NCI-H2107 (cell line): ENCODE measurements around the gene WRAP73.

Experiments used
- DNase-seq: peaks from one replicate; lab custom pipeline; 2025; lab: John Stamatoyannopoulos, UW

The WRAP73 gene

DNA sequence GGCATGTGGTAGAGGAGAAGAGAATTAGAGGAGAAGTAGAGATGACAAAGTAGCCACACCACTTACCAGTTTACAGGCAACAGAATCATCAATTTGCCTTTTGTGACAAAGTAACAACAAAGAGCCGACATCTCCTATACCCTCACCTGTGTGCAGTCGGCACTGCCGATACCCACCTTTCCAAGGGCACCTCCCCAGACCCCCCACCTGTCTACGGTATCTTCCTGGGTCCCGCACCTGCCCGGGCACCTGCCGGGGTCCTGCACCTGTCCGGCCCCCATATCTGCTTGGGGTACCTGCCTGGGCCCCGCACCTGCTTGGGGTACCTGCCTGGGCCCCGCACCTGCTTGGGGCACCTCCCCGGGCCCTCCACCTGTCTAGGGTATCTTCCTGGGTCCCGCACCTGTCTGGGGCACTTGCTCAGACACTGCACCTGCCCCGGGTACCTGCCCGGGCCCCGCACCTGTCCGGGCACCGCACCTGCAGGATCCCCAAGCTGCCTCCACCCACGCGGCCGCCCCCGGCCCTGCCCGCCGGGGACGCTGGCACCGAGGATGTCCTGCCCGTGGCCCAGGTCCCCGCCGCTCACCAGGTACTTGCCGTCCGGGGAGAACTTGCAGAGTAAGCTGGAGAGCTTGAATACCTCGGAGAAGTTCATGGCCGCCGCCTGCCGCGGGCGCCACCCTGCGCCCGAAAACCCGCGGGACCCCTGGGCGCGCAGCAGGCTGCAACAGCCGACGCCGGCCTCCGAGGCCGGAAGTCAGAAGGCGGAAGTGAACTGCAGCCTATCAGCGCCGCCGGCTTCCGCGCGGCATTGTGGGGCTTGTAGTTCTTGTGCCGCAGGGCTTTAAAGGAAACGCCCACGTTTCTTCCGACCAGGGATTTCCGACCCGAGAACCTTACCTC, at the start of gene WRAP73:
Gene WRAP73 (minus strand): TSS at position 762 of the 906 bp plus-strand sequence. CDS start 104 bp downstream, at position 658.
- peak; percentile 18 for DNase-seq

GRCh38 chr1:3699596-3699995, 49.7 kb upstream of the WRAP73 start:
- no peak for DNase-seq

GRCh38 chr1:3698660-3699408, 48.9 kb upstream of the WRAP73 start:
- DNase-seq: no peak

- DNase-seq: peak; percentile 41
These were observed 47.9 kb upstream of the WRAP73 start for GRCh38 chr1:3697810-3698209.

DNA sequence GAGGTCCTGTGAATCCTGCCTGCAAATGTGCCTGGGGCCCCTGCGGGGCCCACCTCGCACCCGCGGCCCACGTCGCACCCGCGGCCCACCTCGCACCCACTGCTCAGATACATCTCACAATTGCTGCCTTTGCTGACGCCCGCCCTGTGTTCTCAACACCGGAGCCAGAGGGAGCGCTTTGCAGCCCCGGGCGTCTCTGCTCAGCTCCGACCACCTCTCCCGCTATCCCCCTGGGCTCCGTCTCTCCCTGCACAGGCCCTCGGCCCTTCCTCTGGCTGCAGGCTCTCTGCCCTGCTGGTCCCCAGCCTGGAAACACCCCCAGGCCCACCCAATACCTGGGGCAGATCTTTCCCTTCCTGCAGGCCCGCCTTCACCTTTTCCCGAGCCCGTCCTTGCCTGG, 47.2 kb upstream of the WRAP73 start:
- DNase-seq: no peak

DNA sequence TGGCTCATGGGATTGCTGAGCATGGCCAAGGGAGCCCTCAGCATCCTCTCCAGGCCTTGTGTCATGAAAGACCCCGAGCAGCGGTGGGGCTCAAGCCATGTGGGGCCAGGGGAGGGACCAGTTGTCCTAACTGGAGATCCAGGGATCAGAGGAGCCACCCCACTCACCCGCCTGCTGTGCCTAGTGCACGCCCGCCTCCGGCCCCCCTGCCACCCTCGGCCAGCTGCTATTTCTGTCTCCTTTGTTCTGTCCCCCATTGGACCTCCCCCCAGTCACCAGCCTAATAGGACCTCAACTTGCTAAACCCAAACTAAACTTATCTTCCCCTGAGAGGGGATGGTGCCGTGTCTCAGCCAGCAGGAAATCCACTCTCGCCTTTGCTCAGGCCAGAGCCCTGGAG, 46.8 kb upstream of the WRAP73 start:
- DNase-seq: no peak

GRCh38 chr1:3695326-3696217, 45.7 kb upstream of the WRAP73 start:
- DNase-seq: no peak

DNA sequence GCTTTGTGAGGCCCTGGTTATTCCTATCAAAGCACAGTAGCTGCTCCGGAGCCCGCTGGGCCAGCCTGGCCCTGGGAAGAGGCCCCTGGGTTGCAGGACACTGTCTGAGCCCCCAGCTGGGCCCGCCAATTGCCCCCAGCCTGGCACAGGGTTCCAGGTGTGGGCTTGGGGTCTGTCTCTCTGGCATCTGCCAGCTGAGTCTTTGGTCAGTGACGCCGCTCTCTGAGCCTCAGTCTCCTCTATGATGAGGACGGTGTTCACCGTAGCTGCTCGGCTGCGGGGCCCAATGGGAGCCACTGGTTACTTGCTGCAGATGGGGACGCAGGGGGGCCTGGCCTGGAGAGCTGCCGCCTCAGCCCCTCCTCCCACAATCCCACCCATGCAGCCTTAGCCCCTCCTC, 43.4 kb upstream of the WRAP73 start:
- no peak for DNase-seq

DNA sequence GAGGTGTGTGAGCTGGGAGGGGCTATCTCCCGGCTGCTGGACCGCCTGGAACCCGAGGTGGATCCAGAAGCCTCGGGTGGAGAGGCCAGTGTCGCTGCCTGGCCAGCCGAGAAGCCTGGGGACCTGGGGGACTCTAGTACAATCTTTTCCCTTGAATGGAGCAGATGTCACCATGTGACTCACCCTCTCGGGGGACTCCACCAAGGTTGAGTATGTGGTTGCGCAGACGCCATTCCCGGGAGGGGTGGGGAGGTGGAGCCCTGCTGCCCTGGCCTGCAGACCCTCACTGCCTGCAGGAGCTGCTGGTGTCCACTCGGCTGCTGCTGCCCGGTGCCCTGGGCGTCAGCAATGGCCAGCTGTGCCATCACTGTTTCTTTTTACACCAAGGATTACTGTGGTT, 42.7 kb upstream of the WRAP73 start:
- no peak for DNase-seq

GRCh38 chr1:3691421-3692204, 41.7 kb upstream of the WRAP73 start:
- no peak for DNase-seq

GRCh38 chr1:3690282-3691065, 40.6 kb upstream of the WRAP73 start:
- no peak for DNase-seq

GRCh38 chr1:3689138-3689750, 39.3 kb upstream of the WRAP73 start:
- DNase-seq: no peak

DNA sequence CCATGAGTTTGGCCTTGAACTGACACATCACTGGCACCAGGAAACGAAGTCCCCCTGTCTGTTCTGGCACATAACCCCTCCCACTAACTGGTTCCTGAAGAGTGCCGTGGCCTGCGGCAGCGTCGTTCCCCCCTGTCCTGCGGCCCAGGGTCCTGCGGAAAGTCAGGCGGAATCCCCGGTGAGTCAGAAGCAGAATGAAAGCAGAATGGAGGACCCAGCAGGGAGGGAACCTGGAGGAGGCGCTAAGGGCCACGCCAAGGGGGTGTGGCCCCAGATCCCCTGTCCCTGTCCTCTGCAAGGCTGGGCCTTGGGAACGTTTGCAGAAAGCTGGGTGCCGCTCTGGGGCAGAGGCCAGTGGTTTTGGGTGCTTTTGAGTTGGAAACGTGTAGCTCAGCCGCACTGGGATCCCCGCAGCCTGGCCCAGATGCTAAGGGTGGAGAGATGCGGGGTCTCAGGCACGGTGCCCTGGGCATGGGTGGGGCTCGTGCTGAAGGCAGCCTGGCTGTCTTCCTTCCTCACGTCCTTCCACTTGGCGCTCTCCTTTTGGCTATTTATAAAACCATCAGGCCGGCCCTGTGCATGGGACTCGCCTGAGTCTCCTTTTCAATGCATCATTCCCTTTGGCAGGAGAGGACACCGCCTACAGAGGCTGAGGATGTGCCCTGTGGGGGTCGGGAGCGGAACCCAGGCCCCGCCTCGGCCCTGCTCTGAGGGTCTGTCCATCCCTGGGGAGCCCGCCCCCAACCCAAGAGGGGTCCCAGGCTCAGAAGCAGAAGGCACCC, 38.6 kb upstream of the WRAP73 start:
- no peak for DNase-seq

DNA sequence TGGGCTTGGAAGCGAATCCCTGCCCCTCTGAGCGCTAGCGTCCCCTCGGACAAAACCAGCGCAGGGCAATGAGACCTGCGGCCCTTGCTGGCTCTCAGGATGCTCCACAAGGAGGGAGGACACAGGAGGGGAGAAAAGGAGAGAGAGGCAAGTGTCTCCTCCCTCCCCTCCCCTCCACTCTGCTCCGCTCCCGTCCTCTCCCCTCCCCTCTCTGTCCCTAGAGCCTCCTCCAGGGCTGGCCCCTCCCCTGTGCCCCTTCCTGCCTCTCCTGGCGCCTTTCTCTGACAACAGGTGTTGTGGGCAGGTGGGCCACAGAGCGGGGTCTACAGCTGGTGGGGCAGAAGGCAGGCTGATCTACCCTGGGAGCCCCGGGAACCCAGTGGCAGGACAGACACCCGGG, 37.6 kb upstream of the WRAP73 start:
- no peak for DNase-seq

DNA sequence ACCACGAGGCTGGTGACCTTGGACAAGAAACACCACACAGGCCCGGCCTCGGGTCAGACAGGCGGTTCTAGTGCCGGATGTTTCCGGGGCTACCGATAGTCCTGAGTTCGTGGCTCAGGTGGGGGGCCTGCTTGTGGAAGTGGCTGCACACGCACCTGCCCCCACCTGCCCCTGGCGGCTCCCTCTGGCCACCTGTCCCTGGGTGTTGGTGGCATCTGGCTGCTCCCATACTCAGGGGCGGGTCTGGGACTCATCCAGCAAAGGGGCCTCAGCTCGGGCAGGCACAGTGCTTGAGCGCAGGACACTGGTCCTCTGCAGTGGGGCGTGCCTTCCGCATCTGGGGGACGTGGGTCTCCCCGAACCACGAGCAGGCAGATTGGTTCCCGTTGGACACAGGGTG, 36.0 kb upstream of the WRAP73 start:
- no peak for DNase-seq

- no peak for DNase-seq
These were observed 35.3 kb upstream of the WRAP73 start for GRCh38 chr1:3685222-3685621.

- no peak for DNase-seq
These were observed 34.1 kb upstream of the WRAP73 start for GRCh38 chr1:3683992-3684391.

DNA sequence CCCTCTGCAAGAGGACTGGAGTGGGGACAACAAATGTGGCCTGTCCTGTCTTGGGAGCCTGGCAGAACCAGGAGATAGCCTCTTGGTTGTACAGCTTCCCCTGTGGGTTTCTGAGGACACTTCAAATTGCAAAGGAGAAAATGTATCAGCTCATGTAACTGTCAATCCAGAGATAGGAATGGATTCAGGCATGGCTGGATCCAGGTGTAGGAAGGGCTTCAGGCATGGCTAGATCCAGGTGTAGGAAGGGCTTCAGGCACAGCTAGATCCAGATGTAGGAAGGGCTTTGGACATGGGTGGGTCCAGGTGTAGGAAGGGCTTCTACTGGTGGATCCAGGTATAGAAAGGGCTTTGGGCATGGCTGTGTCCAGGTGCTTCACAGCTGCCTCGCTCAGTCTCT, 33.3 kb upstream of the WRAP73 start:
- no peak for DNase-seq
